Endothelial cell of umbilical vein (primary cell): ENCODE measurements around the gene FBXL13. TPM values are rescaled to one million over a fixed set of nuclear protein-coding genes. Genes with fewer than 3 reads are reported as not detected.

Experiments used
- BruUV-seq: library from RNA; stranded (reverse); fragments of 400-500 nt; replicated peaks from 2 replicates; lab custom pipeline; 2021; lab: Mats Ljungman, UMichigan
- CTCF ChIA-PET: fragments of 300-600, 350-600 bp; sonication (Branson Sonifier 250); formaldehyde crosslinking; loops from one replicate; lab custom pipeline; 2021; ENCODE audit warnings: antibody characterized with exemption, inconsistent platforms; lab: Charles Lee
- POLR2A ChIA-PET: fragments of 300-600, 350-600 bp; sonication (Branson Sonifier 250); formaldehyde crosslinking; loops from one replicate; lab custom pipeline; 2021; ENCODE audit warnings: antibody characterized with exemption, inconsistent platforms; lab: Charles Lee
- DNase-seq: peaks from one replicate; pipeline ENCODE4 v3.0.0-alpha.2; 2011; ENCODE audit warnings: low read depth, low spot score
- FAIRE-seq: peaks from 2 replicates; lab custom pipeline; 2011; peaks lifted over from hg19 to GRCh38; lab: Jason Lieb, UNC
- H2AFZ ChIP-seq: 2 replicates; pipeline ENCODE4 v1.6.0; 2012; ENCODE audit warnings: low read depth, low read length, control low read depth, inconsistent platforms
- H3K27ac ChIP-seq: 2 replicates; pipeline ENCODE4 v1.5.1; 2011; ENCODE audit warnings: low read depth, mild to moderate bottlenecking, control low read depth, low read length, moderate library complexity; ENCODE audit not compliant: insufficient read depth
- H3K27me3 ChIP-seq, 2 experiments: 2 replicates each; pipeline versions ENCODE4 v1.6.0 to v1.6.1; 2011; ENCODE audit warnings: low read length in 2 of 2, mixed read lengths in 1 of 2; ENCODE audit not compliant: control insufficient read depth in 2 of 2, insufficient read depth in 2 of 2
- H3K36me3 ChIP-seq, 2 experiments: 2 replicates in 1 of 2; 3 replicates in 1 of 2; pipeline ENCODE4 v1.5.1; 2011; ENCODE audit warnings: low read length in 2 of 2, mild to moderate bottlenecking in 1 of 2, moderate library complexity in 1 of 2; ENCODE audit not compliant: control insufficient read depth in 2 of 2, insufficient read depth in 2 of 2; ENCODE audit errors: extremely low read depth in 1 of 2
- H3K4me1 ChIP-seq: 3 replicates; pipeline ENCODE4 v1.5.1; 2011; ENCODE audit warnings: mild to moderate bottlenecking, low read length; ENCODE audit not compliant: control insufficient read depth, insufficient read depth; ENCODE audit errors: extremely low read depth
- H3K4me2 ChIP-seq: 2 replicates; pipeline ENCODE4 v1.6.1; 2011; ENCODE audit warnings: low read length, control low read depth, mixed read lengths; ENCODE audit not compliant: insufficient read depth
- H3K4me3 ChIP-seq, 3 experiments: fragments of 200-600 bp in 1 of 3; sonication (generic), shearing (Covaris generic) in 1 of 3; replicated peaks in 1 of 3; 2 replicates each; pipeline ENCODE4 v1.5.1; 2011 to 2016; ENCODE audit warnings: control low read depth in 3 of 3, low read length in 3 of 3, mild to moderate bottlenecking in 2 of 3, inconsistent platforms in 1 of 3, low read depth in 1 of 3, moderate library complexity in 1 of 3; ENCODE audit not compliant: insufficient read depth in 1 of 3
- H3K79me2 ChIP-seq: 2 replicates; pipeline ENCODE4 v1.6.0; 2012; ENCODE audit warnings: low read length, inconsistent platforms; ENCODE audit not compliant: control insufficient read depth, insufficient read depth
- H3K9ac ChIP-seq: replicated peaks from 2 replicates; pipeline ENCODE3; 2011; ENCODE audit warnings: low read length, control low read depth; ENCODE audit not compliant: insufficient read depth; ENCODE audit errors: extremely low read depth
- H3K9me1 ChIP-seq: replicated peaks from 3 replicates; pipeline ENCODE4 v1.6.0; 2011; ENCODE audit warnings: mild to moderate bottlenecking, low read length; ENCODE audit not compliant: control insufficient read depth, insufficient read depth; ENCODE audit errors: extremely low read depth
- H3K9me3 ChIP-seq: replicated peaks from 2 replicates; pipeline ENCODE4 v1.5.1; 2012; ENCODE audit warnings: low read length, inconsistent platforms; ENCODE audit not compliant: control insufficient read depth, insufficient read depth
- H4K20me1 ChIP-seq: replicated peaks from 2 replicates; pipeline ENCODE3; 2011; ENCODE audit warnings: mild to moderate bottlenecking, low read length; ENCODE audit not compliant: control insufficient read depth, insufficient read depth; ENCODE audit errors: extremely low read depth
- EZH2 ChIP-seq: IDR thresholded peaks from 2 replicates; pipeline ENCODE4 v1.6.1; 2012; ENCODE audit warnings: borderline replicate concordance, low read depth, mild to moderate bottlenecking, moderate library complexity, low read length, inconsistent platforms; ENCODE audit not compliant: severe bottlenecking
- FOS ChIP-seq: IDR thresholded peaks from 2 replicates; pipeline ENCODE4 v1.6.1; 2011; ENCODE audit warnings: mild to moderate bottlenecking, low read length, moderate library complexity, borderline replicate concordance; ENCODE audit not compliant: insufficient read depth
- GATA2 ChIP-seq: IDR thresholded peaks from 2 replicates; pipeline ENCODE4 v1.7.0; 2011; ENCODE audit warnings: low read depth, mild to moderate bottlenecking, moderate library complexity, mixed read lengths, low read length; ENCODE audit not compliant: insufficient read length, insufficient read depth
- JUN ChIP-seq: IDR thresholded peaks from 2 replicates; pipeline ENCODE4 v1.6.1; 2011; ENCODE audit warnings: borderline replicate concordance, low read depth; ENCODE audit not compliant: insufficient read length, insufficient read depth
- MYC ChIP-seq: IDR thresholded peaks from one replicate; pipeline ENCODE4 v1.6.1; 2011; ENCODE audit warnings: mild to moderate bottlenecking, low read depth, low read length
- POLR2A ChIP-seq: IDR thresholded peaks from 2 replicates; pipeline ENCODE4 v1.6.1; 2012; ENCODE audit warnings: low read depth, mild to moderate bottlenecking, control low read depth, low read length
- POLR2AphosphoS5 ChIP-seq: IDR thresholded peaks from 2 replicates; pipeline ENCODE4 v1.6.1; 2012; ENCODE audit warnings: low read depth, mild to moderate bottlenecking, control low read depth, low read length, moderate library complexity; ENCODE audit not compliant: insufficient read depth
- dilution Hi-C: fragments of 300-500 bp; cut with MboI; formaldehyde crosslinking; loops from one replicate; pipeline ENCODE4 v1.15.0; 2019; ENCODE audit warnings: low sequenced_read_pairs; ENCODE audit not compliant: extremely low pct_ligation_motif_present
- intact Hi-C: fragments of 100-400 bp; cut with micrococcal nuclease; formaldehyde crosslinking; loops from one replicate; pipeline ENCODE4 v1.10.0; 2022
- polyA plus RNA-seq, 4 experiments: library from polyadenylated mRNA; depleted of rRNA in 3 of 4; stranded (reverse) in 3 of 4; unstranded in 1 of 4; fragments of >200 nt; gene quantifications; 2 replicates each; pipeline versions ENCODE4 v1.2.1 to v1.2.3, GENCODE V29; 2011 to 2012; ENCODE audit warnings: missing spikeins in 1 of 4
- total RNA-seq: library from RNA; stranded (reverse); gene quantifications from 2 replicates; pipeline ENCODE4 v1.2.3, GENCODE V29; 2021
- TF ChIP-seq, protein P1 (sequence below): IDR thresholded peaks from 2 replicates; pipeline ENCODE4 v1.6.1; 2011; ENCODE audit not compliant: insufficient read depth, insufficient read length
- TF ChIP-seq, protein P2 (sequence below), 2 donors: IDR thresholded peaks; 1 replicate in 1 of 2; 2 replicates in 1 of 2; pipeline ENCODE4 v1.5.1; 2011; ENCODE audit warnings: low read length in 2 of 2, mild to moderate bottlenecking in 2 of 2, moderate library complexity in 2 of 2, control low read depth in 1 of 2, inconsistent platforms in 1 of 2, low read depth in 1 of 2; ENCODE audit not compliant: insufficient read depth in 1 of 2; ENCODE audit errors: extremely low read depth in 1 of 2

FBXL13 gene
- total and polyA plus RNA-seq, 2 donors (not counting 3 experiments of a cell fraction or from before 2014, with no cell fraction given), result 3.9 to 4.6 TPM

DNA sequence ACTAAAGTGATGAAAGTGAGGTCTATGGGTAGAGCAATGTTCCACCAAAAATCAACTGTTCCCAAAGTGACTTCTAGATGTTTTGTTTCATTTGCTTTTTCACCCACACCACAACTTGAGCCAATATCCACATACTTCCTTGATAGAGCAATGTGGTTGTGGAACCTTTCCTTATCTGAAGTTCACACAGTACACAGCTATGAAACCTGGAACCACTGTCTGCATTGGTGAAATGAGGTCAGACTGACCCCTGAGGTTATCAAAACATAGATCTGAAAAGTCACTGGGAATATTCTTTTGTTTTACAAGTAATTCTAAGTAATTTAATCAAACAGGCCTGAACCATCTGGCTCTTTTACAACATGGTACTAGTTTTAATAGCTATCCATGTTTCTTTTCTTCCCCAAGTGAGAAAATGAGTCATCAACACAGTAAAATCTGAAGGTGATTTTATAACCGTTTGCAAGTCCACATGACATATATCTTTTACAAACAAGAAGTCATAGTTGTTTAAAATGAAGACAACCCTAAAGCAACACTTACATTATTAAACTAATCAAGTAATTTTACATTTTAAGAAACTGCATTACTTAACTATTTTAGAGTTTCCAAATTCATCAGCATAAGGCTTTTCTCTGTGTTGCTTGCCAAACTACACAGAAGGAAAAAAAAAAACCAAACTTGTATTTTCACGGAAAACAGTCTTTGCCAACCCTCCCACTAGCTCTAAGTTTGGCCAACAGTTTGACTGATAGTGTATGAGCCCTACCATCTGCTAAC, 81.5 kb downstream of the FBXL13 start:
- no peaks in the 10 kb centered on the region for H3K9me3 ChIP-seq
- CTCF ChIA-PET, result interaction anchor here (0.7 to 3.3 kb wide), 12 partner anchors 15 to 235 kb away, joined by 3 to 35 read pairs (median 4); no protein-coding TSS in a partner anchor
- POLR2A ChIA-PET, result interaction anchor here (0.6 kb wide), 1 partner anchor 119 kb away, joined by 3 read pairs; no protein-coding TSS in a partner anchor
- peak overlapping the region; percentile 68 for H3K4me2 ChIP-seq
- H3K79me2 ChIP-seq, result no peaks in the 10 kb centered on the region
- no peaks in the 10 kb centered on the region for H4K20me1 ChIP-seq
- DNase-seq, result peak; percentile 100
- peaks cover 43% of the 10 kb centered on the region for H3K4me1 ChIP-seq
- peak overlapping the region; percentile 79 for H3K9ac ChIP-seq
- FAIRE-seq, result peak; percentile 97
- H3K27me3 ChIP-seq, result no peaks in the 10 kb centered on the region
- dilution Hi-C loops (no loop called here), intact Hi-C loops (loop anchor here (1.0 kb wide), 4 partner anchors 20 to 121 kb away; no protein-coding TSS in a partner anchor)
- BruUV-seq, result no TSS peak
- TF ChIP-seq JUN (peak; percentile 97), EZH2 (no peak), FOS (peak; percentile 92), GATA2 (peak; percentile 98), POLR2AphosphoS5 (peak; percentile 95), POLR2A (peak; percentile 70), MYC (peak; percentile 47)
- TF ChIP-seq, protein P1, sequence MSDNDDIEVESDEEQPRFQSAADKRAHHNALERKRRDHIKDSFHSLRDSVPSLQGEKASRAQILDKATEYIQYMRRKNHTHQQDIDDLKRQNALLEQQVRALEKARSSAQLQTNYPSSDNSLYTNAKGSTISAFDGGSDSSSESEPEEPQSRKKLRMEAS, result no peak
- TF ChIP-seq, protein P2, sequence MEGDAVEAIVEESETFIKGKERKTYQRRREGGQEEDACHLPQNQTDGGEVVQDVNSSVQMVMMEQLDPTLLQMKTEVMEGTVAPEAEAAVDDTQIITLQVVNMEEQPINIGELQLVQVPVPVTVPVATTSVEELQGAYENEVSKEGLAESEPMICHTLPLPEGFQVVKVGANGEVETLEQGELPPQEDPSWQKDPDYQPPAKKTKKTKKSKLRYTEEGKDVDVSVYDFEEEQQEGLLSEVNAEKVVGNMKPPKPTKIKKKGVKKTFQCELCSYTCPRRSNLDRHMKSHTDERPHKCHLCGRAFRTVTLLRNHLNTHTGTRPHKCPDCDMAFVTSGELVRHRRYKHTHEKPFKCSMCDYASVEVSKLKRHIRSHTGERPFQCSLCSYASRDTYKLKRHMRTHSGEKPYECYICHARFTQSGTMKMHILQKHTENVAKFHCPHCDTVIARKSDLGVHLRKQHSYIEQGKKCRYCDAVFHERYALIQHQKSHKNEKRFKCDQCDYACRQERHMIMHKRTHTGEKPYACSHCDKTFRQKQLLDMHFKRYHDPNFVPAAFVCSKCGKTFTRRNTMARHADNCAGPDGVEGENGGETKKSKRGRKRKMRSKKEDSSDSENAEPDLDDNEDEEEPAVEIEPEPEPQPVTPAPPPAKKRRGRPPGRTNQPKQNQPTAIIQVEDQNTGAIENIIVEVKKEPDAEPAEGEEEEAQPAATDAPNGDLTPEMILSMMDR (IDR thresholded peaks at IDR 0.05; ENCODE audit: extremely low read depth in 1 of 2, insufficient read depth in 1 of 2, low read depth in 1 of 2, low read length in 2 of 2), result no peak
- no peaks in the 10 kb centered on the region for H3K36me3 ChIP-seq
- no peak overlapping the region for H3K4me3 ChIP-seq
- no peaks in the 10 kb centered on the region for H3K9me1 ChIP-seq
- peak overlapping the region; percentile 52 for H2AFZ ChIP-seq
- peak overlapping the region; percentile 99 for H3K27ac ChIP-seq
